ENCODE data around the gene PRDM8. TPM values are rescaled to one million over a fixed set of nuclear protein-coding genes. Genes with fewer than 3 reads are reported as not detected.

The PRDM8 gene
- total RNA-seq, 2 experiments from 2014 or later: 3.0 to 4.3 TPM

DNA sequence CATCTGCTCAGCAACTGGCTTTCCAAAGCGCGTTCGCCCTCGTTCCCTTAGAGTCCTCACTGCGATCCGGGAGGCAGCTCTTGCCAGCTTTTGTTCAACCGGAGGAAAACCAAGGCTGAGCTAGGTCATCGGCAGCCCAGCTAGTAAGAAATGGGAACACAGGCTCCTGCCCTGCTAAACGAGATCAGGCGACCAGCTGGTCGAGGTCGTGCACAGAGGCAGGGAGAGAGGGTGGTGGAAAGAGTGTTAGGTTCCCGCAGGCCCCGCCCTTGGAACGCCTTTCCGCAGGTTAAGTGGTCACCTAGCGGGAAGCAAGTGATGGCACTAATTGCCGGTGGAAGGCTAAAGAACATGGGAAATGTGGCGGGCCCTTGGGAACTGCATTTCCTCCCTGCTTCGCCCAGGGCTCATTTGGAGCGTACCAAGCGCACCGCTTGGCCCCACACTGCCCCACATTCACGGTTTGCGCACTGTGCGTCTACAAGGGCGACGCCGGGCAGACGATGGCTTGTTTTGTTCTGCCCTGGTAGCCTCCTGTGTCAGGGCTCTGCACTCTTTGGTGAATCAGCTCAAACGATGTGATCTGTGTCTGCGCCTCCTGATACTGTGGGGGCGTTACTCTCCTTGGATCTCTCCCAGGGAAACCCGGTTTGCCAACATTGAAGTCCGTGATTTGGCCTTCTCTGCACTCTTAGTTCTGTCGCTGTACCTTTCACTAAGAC lies 7.2 kb upstream of the PRDM8 start:
- no peak overlapping the region for H3K4me3 Mint-ChIP-seq
- H3K9me3 Mint-ChIP-seq: no peaks in the 10 kb centered on the region
- ChIA-PET POLR2A (no interaction called here), CTCF (interaction anchor here (0.7 to 8.9 kb wide), 3 partner anchors 12 to 29 kb away, joined by 3 to 93 read pairs (median 7); no protein-coding TSS in a partner anchor)
- no peaks in the 10 kb centered on the region for H3K36me3 Mint-ChIP-seq
- DNase-seq: no peak
- H3K4me1 Mint-ChIP-seq (ENCODE audit: low read depth): peaks cover 15% of the 10 kb centered on the region
- H3K27ac Mint-ChIP-seq: no peak overlapping the region
- peaks cover 4% of the 10 kb centered on the region for H3K27me3 Mint-ChIP-seq
- intact Hi-C loops (cut with micrococcal nuclease): loop anchor here (10.0 kb wide), 1 partner anchor 265 kb away; no protein-coding TSS in a partner anchor

DNA sequence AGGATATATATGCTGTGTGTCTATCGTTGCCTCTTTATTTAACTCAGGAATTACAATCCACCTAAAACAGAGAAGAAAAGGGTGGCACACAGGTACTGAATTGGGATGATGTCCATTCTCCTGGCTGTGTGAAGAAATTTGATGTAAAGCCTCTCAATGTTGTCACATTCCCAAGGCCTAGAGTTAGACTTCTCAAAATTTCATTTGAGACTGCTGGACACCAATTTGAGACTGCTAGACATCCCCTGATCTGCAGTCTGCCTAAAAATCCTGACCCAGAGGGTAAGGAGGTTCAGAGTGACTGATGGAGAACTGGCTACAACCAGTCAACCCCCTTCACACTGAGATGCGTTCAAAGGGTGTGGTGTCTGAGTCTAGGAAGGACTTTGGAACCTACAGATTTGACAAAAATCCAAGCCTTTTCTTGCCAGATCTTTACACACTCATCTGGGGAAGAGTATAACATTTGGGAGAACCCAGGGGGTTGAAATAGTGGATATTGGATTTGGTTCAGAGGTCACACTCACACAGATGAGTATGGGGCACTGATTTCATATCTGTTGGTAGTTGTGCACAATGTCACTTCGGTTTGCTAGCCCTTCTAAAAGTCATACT lies 4.9 kb upstream of the PRDM8 start:
- intact Hi-C loops (cut with micrococcal nuclease): no loop called here
- Mint-ChIP-seq H3K9me3 (no peaks in the 10 kb centered on the region), H3K36me3 (no peaks in the 10 kb centered on the region), H3K4me1 (ENCODE audit: low read depth) (peaks cover 13% of the 10 kb centered on the region), H3K4me3 (no peak overlapping the region), H3K27me3 (peaks cover 1% of the 10 kb centered on the region), H3K27ac (no peak overlapping the region)
- ChIA-PET CTCF (interaction anchor here (1.3 to 1.9 kb wide), 2 partner anchors 10 kb away, joined by 5 to 7 read pairs; no protein-coding TSS in a partner anchor), POLR2A (no interaction called here)
- DNase-seq: no peak

DNA sequence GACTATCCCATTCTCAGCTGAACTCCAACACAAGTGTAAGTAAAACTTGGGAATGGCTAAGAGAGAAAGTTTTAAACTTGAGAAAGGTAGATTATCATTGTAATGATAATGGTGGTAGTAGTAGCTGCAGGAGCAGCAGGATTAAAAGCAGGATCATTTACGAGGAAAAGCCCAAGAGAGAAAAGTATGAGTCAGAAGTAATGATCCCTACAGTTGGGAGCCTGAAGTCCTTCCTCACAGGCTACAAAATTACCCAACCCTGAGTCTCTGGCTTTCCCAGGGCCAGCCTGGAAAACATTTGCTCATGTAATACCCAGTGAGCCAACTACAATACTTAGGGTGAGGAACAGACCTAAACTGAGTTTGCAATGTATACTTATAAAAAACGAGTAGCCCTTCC lies 4.4 kb upstream of the PRDM8 start:
- ChIA-PET POLR2A (interaction anchor here (1.0 kb wide), 1 partner anchor 9 kb away, joined by 3 read pairs; no protein-coding TSS in a partner anchor), CTCF (interaction anchor here (1.3 kb wide), 1 partner anchor 9 kb away, joined by 5 read pairs; no protein-coding TSS in a partner anchor)
- no peak overlapping the region for H3K27ac Mint-ChIP-seq
- H3K27me3 Mint-ChIP-seq: peaks cover 3% of the 10 kb centered on the region
- H3K4me1 Mint-ChIP-seq (ENCODE audit: low read depth): peaks cover 17% of the 10 kb centered on the region
- DNase-seq: no peak
- H3K36me3 Mint-ChIP-seq: no peaks in the 10 kb centered on the region
- intact Hi-C loops (cut with micrococcal nuclease): no loop called here
- H3K4me3 Mint-ChIP-seq: no peak overlapping the region
- H3K9me3 Mint-ChIP-seq: no peaks in the 10 kb centered on the region

DNA sequence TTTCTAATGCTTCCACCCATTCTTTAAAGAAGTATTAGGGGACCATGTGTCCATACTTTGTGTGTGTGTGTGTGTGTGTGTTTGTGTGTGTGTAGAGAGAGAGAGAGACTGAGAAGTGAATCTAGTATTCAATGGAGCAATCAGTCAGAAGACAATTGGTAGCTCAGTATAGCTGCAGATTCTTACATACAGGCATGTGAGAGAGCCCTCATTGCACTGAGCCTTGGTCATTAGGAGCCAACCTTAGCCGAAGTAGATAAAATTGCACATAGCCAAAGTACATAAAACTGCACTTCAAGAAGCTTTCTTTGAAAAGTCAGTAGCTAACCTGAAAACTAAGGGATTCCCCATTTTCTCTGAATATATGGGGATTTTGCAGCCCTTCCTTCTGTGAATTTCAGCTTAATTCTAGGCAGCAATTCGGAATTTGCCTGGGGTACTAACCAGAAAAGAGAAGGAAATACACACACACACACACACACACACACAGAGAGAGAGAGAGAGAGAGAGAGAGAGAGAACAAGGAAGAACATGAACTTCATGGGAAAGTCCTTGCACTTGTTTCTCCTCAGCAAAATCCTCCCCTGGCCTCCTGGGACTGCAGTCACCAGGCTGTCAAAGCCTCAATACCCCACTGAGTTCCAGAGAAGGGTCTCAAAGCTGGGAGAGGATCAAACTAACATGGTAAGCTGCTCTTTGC lies 1.7 kb upstream of the PRDM8 start:
- Mint-ChIP-seq H3K27me3 (peaks cover 4% of the 10 kb centered on the region), H3K27ac (no peak overlapping the region), H3K4me1 (ENCODE audit: low read depth) (peaks cover 20% of the 10 kb centered on the region), H3K36me3 (no peaks in the 10 kb centered on the region), H3K4me3 (no peak overlapping the region), H3K9me3 (no peaks in the 10 kb centered on the region)
- intact Hi-C loops (cut with micrococcal nuclease): no loop called here
- no peak for DNase-seq
- ChIA-PET CTCF (interaction anchor here (0.8 to 7.7 kb wide), 3 partner anchors 11 to 70 kb away, joined by 4 to 77 read pairs (median 4); no protein-coding TSS in a partner anchor), POLR2A (interaction anchor here (1.7 kb wide), 1 partner anchor 10 kb away, joined by 6 read pairs; no protein-coding TSS in a partner anchor)

DNA sequence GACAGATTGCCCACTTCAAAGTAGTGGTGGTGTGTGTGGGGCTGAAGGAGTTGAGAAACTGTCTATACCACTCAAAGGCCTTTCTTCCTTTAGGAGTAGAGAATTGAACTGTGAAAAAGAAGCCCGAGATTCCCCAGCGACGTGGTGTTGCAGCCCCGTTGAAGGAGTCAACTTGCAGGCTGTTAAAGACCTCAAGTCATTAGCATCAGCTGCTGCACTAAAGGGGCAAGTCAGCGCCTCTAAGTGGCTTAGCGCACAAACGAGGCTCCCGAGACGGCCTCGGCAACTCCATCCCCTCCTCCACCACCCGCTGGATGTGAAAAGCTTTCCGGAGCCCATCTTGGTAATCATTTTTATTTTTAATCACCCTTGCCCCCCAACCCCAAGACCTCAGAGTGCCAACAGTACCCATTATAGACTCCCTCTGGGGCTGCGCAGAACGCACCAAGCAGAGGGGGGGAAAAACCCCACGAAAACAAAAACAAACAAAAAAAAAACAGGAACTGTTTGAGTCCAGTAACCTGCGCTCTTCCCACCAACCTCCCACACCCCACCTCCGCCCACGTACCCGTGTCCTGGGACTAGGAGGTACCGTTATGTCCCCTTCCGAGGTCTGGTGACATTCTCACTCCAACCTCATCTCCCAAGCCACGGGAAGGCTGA lies 913 bp upstream of the PRDM8 start:
- H3K4me1 Mint-ChIP-seq (ENCODE audit: low read depth): peaks cover 25% of the 10 kb centered on the region
- intact Hi-C loops (cut with micrococcal nuclease): no loop called here
- ChIA-PET POLR2A (interaction anchor here (1.7 kb wide), 1 partner anchor 10 kb away, joined by 6 read pairs; no protein-coding TSS in a partner anchor), CTCF (interaction anchor here (0.9 to 7.7 kb wide), 3 partner anchors 11 to 71 kb away, joined by 3 to 77 read pairs (median 4); no protein-coding TSS in a partner anchor)
- no peak overlapping the region for H3K27ac Mint-ChIP-seq
- DNase-seq: no peak
- H3K9me3 Mint-ChIP-seq: no peaks in the 10 kb centered on the region
- H3K4me3 Mint-ChIP-seq: peak overlapping the region; percentile 59
- H3K27me3 Mint-ChIP-seq: peaks cover 7% of the 10 kb centered on the region
- no peaks in the 10 kb centered on the region for H3K36me3 Mint-ChIP-seq

DNA sequence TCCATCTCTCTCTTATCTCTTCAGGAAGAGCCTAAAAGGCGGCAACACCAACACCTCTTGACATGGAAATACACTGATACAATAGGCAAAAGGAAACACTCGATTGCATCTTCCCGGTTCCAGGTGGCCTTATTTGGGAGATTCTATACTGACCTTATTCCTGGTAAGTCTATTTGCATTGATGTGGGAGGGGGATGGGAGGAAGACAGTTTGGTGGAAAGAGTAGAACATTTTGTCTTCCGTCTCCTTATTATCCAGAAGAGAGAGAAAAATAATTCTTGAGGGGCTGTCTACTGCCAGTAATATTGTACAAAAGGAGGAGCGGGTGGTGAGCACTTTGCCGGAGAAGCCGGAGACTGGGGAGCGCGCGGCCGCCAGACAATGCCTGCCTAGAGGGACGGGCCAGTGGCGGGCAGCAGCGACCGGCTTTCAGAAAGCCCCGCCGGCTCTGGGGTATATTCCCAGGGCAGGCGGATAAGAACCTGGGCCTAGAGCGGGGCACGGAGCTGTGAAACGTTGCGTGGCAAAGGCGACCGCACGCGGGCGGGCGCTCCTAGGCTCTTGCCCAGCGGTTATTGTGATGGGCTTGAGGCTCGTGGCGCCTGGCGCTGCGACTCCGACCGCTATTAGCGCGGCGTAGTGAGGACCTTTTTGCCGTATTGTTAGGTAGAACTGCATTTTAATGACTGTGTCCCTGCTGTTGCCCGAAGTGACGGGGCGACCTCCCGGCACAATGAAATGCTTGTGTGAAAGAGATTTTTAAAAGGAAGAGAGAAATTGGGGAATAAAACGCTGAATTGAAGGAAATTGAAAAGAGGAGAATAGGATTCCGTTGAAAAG lies 518 bp downstream of the PRDM8 start:
- no peaks in the 10 kb centered on the region for H3K36me3 Mint-ChIP-seq
- peak overlapping the region; percentile 59 for H3K4me3 Mint-ChIP-seq
- H3K9me3 Mint-ChIP-seq: no peaks in the 10 kb centered on the region
- no peak for DNase-seq
- peaks cover 7% of the 10 kb centered on the region for H3K27me3 Mint-ChIP-seq
- intact Hi-C loops (cut with micrococcal nuclease): no loop called here
- ChIA-PET POLR2A (no interaction called here), CTCF (interaction anchor here (7.7 kb wide), 1 partner anchor 13 kb away, joined by 77 read pairs; no protein-coding TSS in a partner anchor)
- no peak overlapping the region for H3K27ac Mint-ChIP-seq
- peaks cover 29% of the 10 kb centered on the region for H3K4me1 Mint-ChIP-seq (ENCODE audit: low read depth)

DNA sequence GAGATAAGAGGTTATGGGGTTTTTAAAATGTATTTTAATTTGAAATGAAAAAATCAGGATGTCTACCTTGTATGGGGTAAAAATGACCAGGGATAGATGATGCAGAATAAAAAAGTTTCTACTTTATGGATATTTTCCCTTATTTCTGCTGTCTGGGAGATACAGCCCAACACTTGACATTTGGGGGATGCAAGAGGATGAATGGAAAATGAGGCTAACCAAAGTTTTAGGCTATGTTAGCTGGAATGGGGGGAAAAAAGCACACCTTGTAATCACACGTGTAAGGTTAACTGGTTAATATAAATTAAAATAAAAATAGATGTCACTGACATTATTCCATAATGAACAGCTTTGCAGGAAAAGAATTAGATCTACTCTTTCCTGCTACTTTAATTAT lies 1.1 kb downstream of the PRDM8 start:
- POLR2A ChIA-PET: no interaction called here
- no peak for DNase-seq
- H3K27ac Mint-ChIP-seq: no peak overlapping the region

DNA sequence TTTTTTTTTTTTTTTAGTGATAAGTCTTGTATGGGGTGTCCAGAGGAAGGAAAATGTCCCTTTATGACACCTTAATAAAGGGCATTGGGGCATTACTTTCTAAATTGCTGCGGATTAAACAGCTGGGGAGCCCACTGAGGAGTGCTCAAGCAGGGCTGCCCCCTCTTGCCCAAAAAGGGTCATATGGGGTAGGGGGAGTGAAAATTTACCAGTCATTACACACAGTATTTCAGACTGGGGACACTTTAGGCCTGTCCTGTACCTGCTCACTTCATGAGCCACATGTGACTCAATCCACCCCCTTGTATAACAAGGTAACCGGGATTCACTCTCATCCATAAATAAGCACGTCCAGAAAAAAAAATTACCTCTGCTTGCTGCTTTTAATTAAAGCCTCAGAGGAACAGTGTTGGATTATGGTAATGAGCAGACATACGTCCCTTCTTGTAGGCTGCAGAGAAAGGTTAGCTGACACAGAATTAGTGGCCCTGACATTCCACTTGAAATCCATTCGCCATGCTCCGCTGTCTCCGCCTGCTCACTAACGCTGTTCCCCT lies 1.8 kb downstream of the PRDM8 start:
- no peak overlapping the region for H3K4me3 Mint-ChIP-seq
- intact Hi-C loops (cut with micrococcal nuclease): no loop called here
- H3K36me3 Mint-ChIP-seq: no peaks in the 10 kb centered on the region
- no peak for DNase-seq
- no peak overlapping the region for H3K27ac Mint-ChIP-seq
- H3K4me1 Mint-ChIP-seq (ENCODE audit: low read depth): peaks cover 34% of the 10 kb centered on the region
- peaks cover 7% of the 10 kb centered on the region for H3K27me3 Mint-ChIP-seq
- no peaks in the 10 kb centered on the region for H3K9me3 Mint-ChIP-seq
- CTCF ChIA-PET: interaction anchor here (0.6 to 7.7 kb wide), 6 partner anchors 11 to 1441 kb away, joined by 3 to 77 read pairs (median 4); no protein-coding TSS in a partner anchor
- POLR2A ChIA-PET: no interaction called here

More for the DNA sequence above, 1.1 kb downstream of the PRDM8 start:
- intact Hi-C loops (cut with micrococcal nuclease): no loop called here
- Mint-ChIP-seq H3K36me3 (no peaks in the 10 kb centered on the region), H3K4me1 (ENCODE audit: low read depth) (peaks cover 31% of the 10 kb centered on the region), H3K27me3 (peaks cover 7% of the 10 kb centered on the region), H3K9me3 (no peaks in the 10 kb centered on the region), H3K4me3 (peak overlapping the region; percentile 59)
- CTCF ChIA-PET: interaction anchor here (0.7 to 7.7 kb wide), 2 partner anchors 13 to 120 kb away, joined by 3 to 77 read pairs; no protein-coding TSS in a partner anchor

DNA sequence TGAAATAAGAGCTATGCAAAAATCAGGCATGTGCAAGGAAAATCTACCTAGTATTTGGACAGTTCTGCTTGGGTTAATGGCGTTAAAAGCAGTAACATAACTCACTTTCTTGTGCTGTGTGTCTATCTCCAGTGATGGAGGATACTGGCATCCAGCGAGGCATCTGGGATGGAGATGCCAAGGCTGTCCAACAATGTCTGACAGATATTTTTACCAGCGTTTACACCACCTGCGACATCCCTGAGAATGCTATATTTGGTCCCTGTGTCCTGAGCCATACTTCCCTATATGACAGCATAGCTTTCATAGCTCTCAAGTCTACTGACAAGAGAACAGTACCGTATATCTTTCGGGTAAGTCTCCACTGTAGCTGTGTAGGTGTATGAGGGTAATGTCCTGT lies 2.6 kb downstream of the PRDM8 start:
- ChIA-PET POLR2A (interaction anchor here (0.7 kb wide), 1 partner anchor 13 kb away, joined by 3 read pairs; no protein-coding TSS in a partner anchor), CTCF (interaction anchor here (0.9 to 7.7 kb wide), 3 partner anchors 10 to 74 kb away, joined by 3 to 77 read pairs (median 9); no protein-coding TSS in a partner anchor)
- Mint-ChIP-seq H3K4me3 (no peak overlapping the region), H3K4me1 (ENCODE audit: low read depth) (peaks cover 34% of the 10 kb centered on the region), H3K27ac (no peak overlapping the region), H3K9me3 (no peaks in the 10 kb centered on the region), H3K27me3 (peaks cover 7% of the 10 kb centered on the region), H3K36me3 (no peaks in the 10 kb centered on the region)
- no peak for DNase-seq
- intact Hi-C loops (cut with micrococcal nuclease): loop anchor here (5.0 kb wide), 3 partner anchors 193 to 1263 kb away; partner anchors contain the start of gene PAQR3

All from activated CD4-positive, alpha-beta memory T cell treated with anti-CD3 and anti-CD28 coated beads for 36 hours (primary cell).